ENCODE measurements around the gene GLP2R. TPM values are rescaled to one million over a fixed set of nuclear protein-coding genes. Genes with fewer than 3 reads are reported as not detected.

The GLP2R gene
- total RNA-seq, 1 donor from 2014 or later, result 0.25 TPM

DNA sequence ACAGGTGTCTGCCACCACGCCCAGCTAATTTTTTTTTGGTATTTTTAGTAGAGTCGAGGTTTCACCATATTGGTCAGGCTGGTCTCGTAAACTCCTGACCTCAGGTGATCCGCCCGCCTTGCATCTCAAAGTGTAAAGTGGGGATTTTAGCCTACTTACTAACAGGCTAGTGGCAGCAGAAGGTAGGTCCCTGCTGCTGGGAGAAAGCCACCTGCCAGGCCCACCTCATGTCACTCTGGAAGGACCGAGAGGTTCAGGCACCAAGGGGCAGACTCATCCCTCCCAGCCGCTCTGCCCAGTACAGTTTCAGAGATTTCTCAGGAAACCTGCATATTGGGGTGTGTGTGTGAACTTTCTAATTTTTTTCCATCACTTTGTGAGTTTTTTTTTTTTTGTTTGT, 81.4 kb downstream of the GLP2R start:
- no peak overlapping the region for H3K4me3 ChIP-seq (ENCODE audit: low read depth, low read length)
- peaks cover 3% of the 10 kb centered on the region for H3K27me3 ChIP-seq (ENCODE audit: control insufficient read depth, insufficient read depth, low read length)
- no peak for TF ChIP-seq CTCF (IDR thresholded peaks at IDR 0.05; ENCODE audit: insufficient read depth, low read length, poor library complexity, severe bottlenecking)
- DNase-seq (ENCODE audit: low read depth), result no peak
- H3K36me3 ChIP-seq (ENCODE audit: control insufficient read depth, insufficient read depth, low read length), result no peaks in the 10 kb centered on the region

DNA sequence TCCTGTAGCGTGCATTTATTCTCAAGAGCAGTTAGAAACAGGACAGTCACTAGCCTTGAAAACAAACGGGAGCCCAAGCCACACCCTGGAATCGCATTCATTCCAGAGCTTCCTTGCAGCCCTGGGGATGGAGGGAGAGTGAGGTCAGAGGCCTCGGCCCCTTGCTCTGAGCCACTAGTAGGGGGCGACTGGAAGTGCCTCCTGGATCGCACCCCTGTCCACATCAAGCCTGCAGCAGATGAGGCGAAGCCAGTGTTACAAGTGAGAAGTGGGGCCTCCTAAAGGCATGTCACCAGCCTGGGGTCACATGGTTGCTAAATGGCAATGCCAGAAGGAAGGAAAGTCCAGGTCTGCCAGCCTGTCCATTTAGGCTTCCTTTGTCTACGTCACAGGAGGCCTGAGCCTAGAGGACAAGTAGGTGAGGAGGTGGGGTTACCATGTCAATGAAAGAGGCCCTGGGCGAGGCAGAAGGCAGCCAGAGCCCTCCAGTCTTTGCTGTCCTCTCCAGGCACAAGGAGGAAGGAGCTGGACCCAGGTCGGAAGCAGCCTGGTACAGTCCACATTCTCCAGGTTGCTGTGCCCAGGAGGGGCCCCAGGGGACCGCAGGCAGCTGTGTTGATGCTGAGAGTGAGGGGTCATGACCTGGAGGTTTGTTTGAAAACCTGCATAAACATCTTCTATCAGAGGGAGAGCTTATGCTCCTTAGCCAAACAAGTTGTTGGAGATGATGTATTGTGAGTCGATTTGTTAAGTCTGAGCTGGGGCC, 82.3 kb downstream of the GLP2R start:
- Histone ChIP-seq H3K4me3 (ENCODE audit: low read depth, low read length) (no peak overlapping the region), H3K36me3 (ENCODE audit: control insufficient read depth, insufficient read depth, low read length) (no peaks in the 10 kb centered on the region), H3K27me3 (ENCODE audit: control insufficient read depth, insufficient read depth, low read length) (peaks cover 3% of the 10 kb centered on the region)
- DNase-seq (ENCODE audit: low read depth), result no peak
- no peak for TF ChIP-seq CTCF (IDR thresholded peaks at IDR 0.05; ENCODE audit: insufficient read depth, low read length, poor library complexity, severe bottlenecking)

GRCh38 chr17:9908649-9909042, 82.9 kb downstream of the GLP2R start:
- DNase-seq (ENCODE audit: low read depth), result no peak
- TF ChIP-seq CTCF (IDR thresholded peaks at IDR 0.05; ENCODE audit: insufficient read depth, low read length, poor library complexity, severe bottlenecking), result no peak
- Histone ChIP-seq H3K27me3 (ENCODE audit: control insufficient read depth, insufficient read depth, low read length) (peaks cover 3% of the 10 kb centered on the region), H3K36me3 (ENCODE audit: control insufficient read depth, insufficient read depth, low read length) (no peaks in the 10 kb centered on the region), H3K4me3 (ENCODE audit: low read depth, low read length) (no peak overlapping the region)

DNA sequence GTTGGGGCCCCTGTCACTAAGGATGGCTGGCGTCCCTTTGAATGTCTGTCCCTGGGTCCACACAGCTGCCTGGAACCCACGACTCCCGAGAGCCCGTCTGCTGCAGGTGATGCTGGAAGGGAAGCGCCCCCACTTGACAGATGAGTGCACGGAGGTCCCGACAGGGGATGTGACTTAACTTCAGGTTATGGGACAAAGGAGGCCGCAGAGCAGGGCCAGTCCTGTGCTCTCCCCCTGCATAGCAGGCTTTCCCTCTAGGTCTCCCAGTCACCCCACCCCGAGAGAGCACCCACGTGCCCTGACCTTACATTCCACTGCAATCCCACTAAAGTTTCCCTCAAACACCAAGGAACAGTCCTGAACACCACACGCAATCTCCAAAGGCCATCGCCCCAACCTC, 85.4 kb downstream of the GLP2R start:
- Histone ChIP-seq H3K36me3 (ENCODE audit: control insufficient read depth, insufficient read depth, low read length) (no peaks in the 10 kb centered on the region), H3K4me3 (ENCODE audit: low read depth, low read length) (no peak overlapping the region), H3K27me3 (ENCODE audit: control insufficient read depth, insufficient read depth, low read length) (peaks cover 3% of the 10 kb centered on the region)
- DNase-seq (ENCODE audit: low read depth), result no peak
- TF ChIP-seq CTCF (IDR thresholded peaks at IDR 0.05; ENCODE audit: insufficient read depth, low read length, poor library complexity, severe bottlenecking), result no peak

- no peak for TF ChIP-seq CTCF (IDR thresholded peaks at IDR 0.05; ENCODE audit: insufficient read depth, low read length, poor library complexity, severe bottlenecking)
- no peak overlapping the region for H3K4me3 ChIP-seq (ENCODE audit: low read depth, low read length)
- H3K36me3 ChIP-seq (ENCODE audit: control insufficient read depth, insufficient read depth, low read length), result no peaks in the 10 kb centered on the region
- DNase-seq (ENCODE audit: low read depth), result no peak
- peaks cover 3% of the 10 kb centered on the region for H3K27me3 ChIP-seq (ENCODE audit: control insufficient read depth, insufficient read depth, low read length)
Measured at GRCh38 chr17:9912121-9913099, 86.7 kb downstream of the GLP2R start.
